AG04449 (cell line): ENCODE measurements around the gene DAB1.

ENCODE experiments used
- CTCF ChIA-PET: fragments of 350-600 bp; formaldehyde crosslinking; extraction: SDS; loops from one replicate; lab custom pipeline; 2021; ENCODE audit warnings: antibody characterized with exemption; lab: Yijun Ruan, JAX
- POLR2A ChIA-PET: fragments of 400-600, 350-600 bp; formaldehyde crosslinking; extraction: SDS; loops from one replicate; lab custom pipeline; 2020; ENCODE audit warnings: antibody characterized with exemption, inconsistent platforms; lab: Yijun Ruan, JAX
- DNase-seq: peaks from one replicate; pipeline ENCODE4 v3.0.0-alpha.2; 2010; ENCODE audit warnings: low read depth, low spot score
- H3K4me3 ChIP-seq: 2 replicates; pipeline ENCODE4 v1.5.1; 2011; ENCODE audit warnings: low read depth, mild to moderate bottlenecking, control low read depth, low read length
- CTCF ChIP-seq: IDR thresholded peaks from one replicate; pipeline ENCODE4 v1.5.1; 2011; ENCODE audit warnings: mild to moderate bottlenecking, moderate library complexity, low read length, control low read depth, inconsistent platforms; ENCODE audit not compliant: insufficient read depth; ENCODE audit errors: missing control alignments

DAB1 gene

GRCh38 chr1:57238233-57238781 lies 185.6 kb downstream of the DAB1 start:
- no peak for TF ChIP-seq CTCF
- H3K4me3 ChIP-seq = no peak overlapping the region
- DNase-seq = no peak
- ChIA-PET CTCF (no interaction called here), POLR2A (no interaction called here)

- POLR2A ChIA-PET = no interaction called here
- no peak for TF ChIP-seq CTCF
- no peak overlapping the region for H3K4me3 ChIP-seq
- DNase-seq = no peak
- CTCF ChIA-PET = no interaction called here
Observed at GRCh38 chr1:57235730-57236510, 187.9 kb downstream of the DAB1 start.

- POLR2A ChIA-PET = no interaction called here
- CTCF ChIA-PET = no interaction called here
- TF ChIP-seq CTCF = no peak
- DNase-seq = no peak
- no peak overlapping the region for H3K4me3 ChIP-seq
Observed at GRCh38 chr1:57234459-57234858, 189.4 kb downstream of the DAB1 start.

GRCh38 chr1:57232500-57232899 lies 191.4 kb downstream of the DAB1 start:
- no peak for TF ChIP-seq CTCF
- H3K4me3 ChIP-seq = no peak overlapping the region
- ChIA-PET POLR2A (no interaction called here), CTCF (no interaction called here)
- no peak for DNase-seq

GRCh38 chr1:57229998-57230397 lies 193.9 kb downstream of the DAB1 start:
- CTCF ChIA-PET = no interaction called here
- no peak for TF ChIP-seq CTCF
- no peak overlapping the region for H3K4me3 ChIP-seq
- DNase-seq = no peak
- POLR2A ChIA-PET = no interaction called here

- ChIA-PET POLR2A (no interaction called here), CTCF (no interaction called here)
- no peak for TF ChIP-seq CTCF
- H3K4me3 ChIP-seq = no peak overlapping the region
- DNase-seq = no peak
Observed at GRCh38 chr1:57229076-57229475, 194.8 kb downstream of the DAB1 start.
